ENCODE results near the gene CST9.

The CST9 gene

GRCh38 chr20:23605867-23606651 is at the start of gene CST9:
CST9 (minus strand) TSS chr20:23605917; CDS start chr20:23605864, 53 bp downstream.
- no peak for DNase-seq

- DNase-seq: no peak
Measured at GRCh38 chr20:23654717-23655116, 49.0 kb upstream of the CST9 start.

GRCh38 chr20:23654000-23654399 is 48.3 kb upstream of the CST9 start:
- no peak for DNase-seq

- DNase-seq: no peak
Measured at GRCh38 chr20:23653400-23653938, 47.8 kb upstream of the CST9 start.

GRCh38 chr20:23652926-23653325 is 47.2 kb upstream of the CST9 start:
- no peak for DNase-seq

- no peak for DNase-seq
Measured at GRCh38 chr20:23652371-23652770, 46.7 kb upstream of the CST9 start.

- DNase-seq: no peak
Measured at GRCh38 chr20:23651117-23651516, 45.4 kb upstream of the CST9 start.

GRCh38 chr20:23649830-23650417 is 44.2 kb upstream of the CST9 start:
- DNase-seq: no peak

- DNase-seq: no peak
Measured at GRCh38 chr20:23649242-23649641, 43.5 kb upstream of the CST9 start.

- no peak for DNase-seq
Measured at GRCh38 chr20:23647346-23647745, 41.6 kb upstream of the CST9 start.

- DNase-seq: no peak
Measured at GRCh38 chr20:23646106-23646873, 40.6 kb upstream of the CST9 start.

- DNase-seq: no peak
Measured at GRCh38 chr20:23645575-23645974, 39.9 kb upstream of the CST9 start.

- no peak for DNase-seq
Measured at GRCh38 chr20:23644164-23644563, 38.4 kb upstream of the CST9 start.

GRCh38 chr20:23643659-23644058 is 37.9 kb upstream of the CST9 start:
- DNase-seq: no peak

GRCh38 chr20:23641936-23642751 is 36.4 kb upstream of the CST9 start:
- DNase-seq: no peak

- no peak for DNase-seq
Measured at GRCh38 chr20:23640671-23641667, 35.3 kb upstream of the CST9 start.

GRCh38 chr20:23640018-23640601 is 34.4 kb upstream of the CST9 start:
- no peak for DNase-seq

GRCh38 chr20:23639490-23639958 is 33.8 kb upstream of the CST9 start:
- no peak for DNase-seq

- no peak for DNase-seq
Measured at GRCh38 chr20:23638309-23638708, 32.6 kb upstream of the CST9 start.

GRCh38 chr20:23637282-23638221 is 31.8 kb upstream of the CST9 start, which contains the start of gene CST3:
CST3 (minus strand) TSS chr20:23637955; CDS start chr20:23637862, 93 bp downstream.
- DNase-seq: no peak

Data from activated gamma-delta T cell treated with Interleukin-2 at 50 U/mL for 16 hours (primary cell).